Astrocyte (in vitro differentiated cells and primary cell): ENCODE results near the gene BEST1. TPM values are rescaled to one million over a fixed set of nuclear protein-coding genes. Genes with fewer than 3 reads are reported as not detected.

ENCODE experiments used
- DNase-seq: peaks from one replicate; pipeline ENCODE4 v3.0.0-alpha.2; 2010; ENCODE audit warnings: low read depth
- FAIRE-seq: peaks from 2 replicates; lab custom pipeline; 2011; peaks lifted over from hg19 to GRCh38; lab: Jason Lieb, UNC
- H2AFZ ChIP-seq: 2 replicates; pipeline ENCODE4 v1.6.0; 2012; ENCODE audit warnings: low read depth, low read length, inconsistent platforms
- H3K27ac ChIP-seq: 2 replicates; pipeline ENCODE4 v1.5.1; 2011; ENCODE audit warnings: low read depth, low read length, inconsistent platforms
- H3K27me3 ChIP-seq: 2 replicates; pipeline ENCODE4 v1.6.0; 2011; ENCODE audit warnings: low read length, inconsistent platforms; ENCODE audit not compliant: insufficient read depth
- H3K36me3 ChIP-seq: 2 replicates; pipeline ENCODE4 v1.5.1; 2011; ENCODE audit warnings: low read length, inconsistent platforms; ENCODE audit not compliant: insufficient read depth
- H3K4me1 ChIP-seq: 2 replicates; pipeline ENCODE4 v1.5.1; 2011; ENCODE audit warnings: low read length, inconsistent platforms; ENCODE audit not compliant: insufficient read depth
- H3K4me2 ChIP-seq: 2 replicates; pipeline ENCODE4 v1.6.0; 2012; ENCODE audit warnings: low read length, inconsistent platforms
- H3K4me3 ChIP-seq: 2 replicates; pipeline ENCODE4 v1.5.1; 2011; ENCODE audit warnings: low read depth, mild to moderate bottlenecking, low read length, inconsistent platforms; ENCODE audit not compliant: insufficient read depth
- H3K79me2 ChIP-seq: 2 replicates; pipeline ENCODE4 v1.6.0; 2012; ENCODE audit warnings: mild to moderate bottlenecking, low read length, inconsistent platforms; ENCODE audit not compliant: insufficient read depth
- H3K9ac ChIP-seq: 2 replicates; pipeline ENCODE4 v1.6.0; 2012; ENCODE audit warnings: mild to moderate bottlenecking, low read length, inconsistent platforms
- H3K9me3 ChIP-seq: 2 replicates; pipeline ENCODE4 v1.5.1; 2012; ENCODE audit warnings: low read depth, mild to moderate bottlenecking, low read length, inconsistent platforms; ENCODE audit not compliant: insufficient read depth
- H4K20me1 ChIP-seq: 2 replicates; pipeline ENCODE4 v1.6.0; 2012; ENCODE audit warnings: low read length, inconsistent platforms; ENCODE audit not compliant: insufficient read depth
- H3K27ac Mint-ChIP-seq: one replicate; pipeline ENCODE4 v1.8.0; 2021; ENCODE audit warnings: mild to moderate bottlenecking, mixed read lengths; ENCODE audit not compliant: unreplicated experiment
- H3K27me3 Mint-ChIP-seq: one replicate; pipeline ENCODE4 v1.8.0; 2021; ENCODE audit warnings: low read depth, mixed read lengths; ENCODE audit not compliant: unreplicated experiment
- H3K36me3 Mint-ChIP-seq: one replicate; pipeline ENCODE4 v1.8.0; 2021; ENCODE audit warnings: low read depth, mixed read lengths; ENCODE audit not compliant: unreplicated experiment
- H3K4me1 Mint-ChIP-seq: one replicate; pipeline ENCODE4 v1.8.0; 2021; ENCODE audit warnings: low read depth, mixed read lengths; ENCODE audit not compliant: unreplicated experiment
- H3K4me3 Mint-ChIP-seq: one replicate; pipeline ENCODE4 v1.8.0; 2021; ENCODE audit warnings: mild to moderate bottlenecking, moderate library complexity, mixed read lengths; ENCODE audit not compliant: unreplicated experiment
- H3K9me3 Mint-ChIP-seq: one replicate; pipeline ENCODE4 v1.8.0; 2021; ENCODE audit warnings: mild to moderate bottlenecking, mixed read lengths; ENCODE audit not compliant: unreplicated experiment
- CTCF ChIP-seq: IDR thresholded peaks from 2 replicates; pipeline ENCODE4 v1.5.1; 2011; ENCODE audit warnings: low read depth, mild to moderate bottlenecking, inconsistent platforms, low read length, moderate library complexity; ENCODE audit not compliant: insufficient read depth
- EZH2 ChIP-seq: IDR thresholded peaks from 2 replicates; pipeline ENCODE4 v1.6.1; 2012; ENCODE audit warnings: mild to moderate bottlenecking, low read length, inconsistent platforms; ENCODE audit not compliant: insufficient read depth
- total RNA-seq: library from RNA; stranded (reverse); gene quantifications from 2 replicates; pipeline ENCODE4 v1.2.1, GENCODE V29; 2021

Gene BEST1
- total RNA-seq, 1 donor from 2014 or later = 0.66 TPM

- no peaks in the 10 kb centered on the region for H3K9me3 Mint-ChIP-seq
- peak overlapping the region; percentile 56 for H3K4me3 Mint-ChIP-seq
- H3K4me3 ChIP-seq = no peak overlapping the region
- no peak for TF ChIP-seq EZH2
- no peak for TF ChIP-seq CTCF
- no peaks in the 10 kb centered on the region for H3K36me3 ChIP-seq
- peak overlapping the region; percentile 92 for H3K27ac Mint-ChIP-seq
- peaks cover 4% of the 10 kb centered on the region for H3K79me2 ChIP-seq
- H2AFZ ChIP-seq = no peak overlapping the region
- no peaks in the 10 kb centered on the region for H4K20me1 ChIP-seq
- peaks cover 50% of the 10 kb centered on the region for H3K4me1 Mint-ChIP-seq
- no peak overlapping the region for H3K4me2 ChIP-seq
- H3K4me1 ChIP-seq = peaks cover 38% of the 10 kb centered on the region
- H3K9me3 ChIP-seq = no peaks in the 10 kb centered on the region
- H3K27me3 Mint-ChIP-seq = peaks cover 8% of the 10 kb centered on the region
- H3K9ac ChIP-seq = peak overlapping the region; percentile 75
- no peak for FAIRE-seq
- no peaks in the 10 kb centered on the region for H3K36me3 Mint-ChIP-seq
- no peaks in the 10 kb centered on the region for H3K27me3 ChIP-seq
- DNase-seq = no peak
- peak overlapping the region; percentile 90 for H3K27ac ChIP-seq
Observed at GRCh38 chr11:61973476-61974162, 23.5 kb downstream of the BEST1 start.

GRCh38 chr11:61974766-61975631 is 24.8 kb downstream of the BEST1 start:
- no peak overlapping the region for H3K27ac Mint-ChIP-seq
- H3K79me2 ChIP-seq = no peaks in the 10 kb centered on the region
- no peaks in the 10 kb centered on the region for H3K36me3 ChIP-seq
- H3K4me2 ChIP-seq = no peak overlapping the region
- H3K27me3 Mint-ChIP-seq = peaks cover 18% of the 10 kb centered on the region
- H3K9ac ChIP-seq = no peak overlapping the region
- peaks cover 42% of the 10 kb centered on the region for H3K4me1 Mint-ChIP-seq
- TF ChIP-seq EZH2 = no peak
- no peaks in the 10 kb centered on the region for H3K9me3 ChIP-seq
- DNase-seq (peak; percentile 29), FAIRE-seq (no peak)
- no peak overlapping the region for H3K4me3 ChIP-seq
- H3K27ac ChIP-seq = no peak overlapping the region
- peak overlapping the region; percentile 7 for H2AFZ ChIP-seq
- no peaks in the 10 kb centered on the region for H3K27me3 ChIP-seq
- H4K20me1 ChIP-seq = no peaks in the 10 kb centered on the region
- H3K4me3 Mint-ChIP-seq = no peak overlapping the region
- H3K9me3 Mint-ChIP-seq = no peaks in the 10 kb centered on the region
- no peaks in the 10 kb centered on the region for H3K36me3 Mint-ChIP-seq
- H3K4me1 ChIP-seq = peaks cover 31% of the 10 kb centered on the region

GRCh38 chr11:61975638-61976419 is 25.7 kb downstream of the BEST1 start:
- H3K9me3 ChIP-seq = no peaks in the 10 kb centered on the region
- FAIRE-seq = no peak
- H3K9ac ChIP-seq = no peak overlapping the region
- no peaks in the 10 kb centered on the region for H4K20me1 ChIP-seq
- no peak for DNase-seq
- TF ChIP-seq EZH2 = no peak
- no peak for TF ChIP-seq CTCF
- H3K4me2 ChIP-seq = no peak overlapping the region
- no peaks in the 10 kb centered on the region for H3K9me3 Mint-ChIP-seq
- peaks cover 18% of the 10 kb centered on the region for H3K27me3 Mint-ChIP-seq
- no peak overlapping the region for H3K27ac Mint-ChIP-seq
- no peaks in the 10 kb centered on the region for H3K79me2 ChIP-seq
- H3K4me3 Mint-ChIP-seq = peak overlapping the region; percentile 54
- H3K27me3 ChIP-seq = no peaks in the 10 kb centered on the region
- H2AFZ ChIP-seq = no peak overlapping the region
- H3K36me3 ChIP-seq = no peaks in the 10 kb centered on the region
- no peaks in the 10 kb centered on the region for H3K36me3 Mint-ChIP-seq
- H3K4me1 ChIP-seq = peaks cover 27% of the 10 kb centered on the region
- no peak overlapping the region for H3K4me3 ChIP-seq
- H3K27ac ChIP-seq = no peak overlapping the region
- H3K4me1 Mint-ChIP-seq = peaks cover 40% of the 10 kb centered on the region
